Prostate gland (tissue), 2 donors: ENCODE data around the gene TWF1. TPM values are rescaled to one million over a fixed set of nuclear protein-coding genes. Genes with fewer than 3 reads are reported as not detected.

ENCODE experiments used
- DNase-seq: peaks from one replicate; pipeline ENCODE4 v3.0.0-alpha.2; 2019; ENCODE audit warnings: low spot score
- H3K27ac ChIP-seq, 2 donors: fragments of 200-600 bp; sonication (generic); 2 replicates each; pipeline ENCODE4 v1.5.1; 2017 to 2019
- H3K27me3 ChIP-seq: fragments of 200-600 bp; sonication (generic); replicated peaks from 2 replicates; pipeline ENCODE4 v1.5.1; 2019; ENCODE audit not compliant: insufficient read depth
- H3K36me3 ChIP-seq, 2 donors: fragments of 200-600 bp; sonication (generic); 1 replicate in 1 of 2; 2 replicates in 1 of 2; pipeline versions ENCODE4 v1.5.1 to v1.8.1; 2017 to 2019
- H3K4me1 ChIP-seq: fragments of 200-600 bp; sonication (generic); replicated peaks from 2 replicates; pipeline ENCODE4 v1.5.1; 2019
- H3K4me3 ChIP-seq, 2 donors: fragments of 200-600 bp; sonication (generic); 2 replicates each; pipeline ENCODE4 v1.5.1; 2017 to 2019
- H3K9me3 ChIP-seq: fragments of 200-600 bp; sonication (generic); 2 replicates; pipeline ENCODE4 v1.5.1; 2017
- POLR2A ChIP-seq: fragments of 450-650 bp; IDR thresholded peaks from one replicate; pipeline ENCODE4 v1.6.1; 2016; ENCODE audit warnings: antibody characterized with exemption, mild to moderate bottlenecking
- POLR2AphosphoS5 ChIP-seq: sonication (generic); formaldehyde crosslinking; IDR thresholded peaks from one replicate; pipeline ENCODE4 v1.6.1; 2017; ENCODE audit warnings: antibody characterized with exemption
- WGBS: methylation state at CpG from one replicate; pipeline ENCODE4 v1.1.5; 2018; 5-methylcytosine and 5-hydroxymethylcytosine counted together
- intact Hi-C: fragments of 100-400 bp; cut with DNase I; formaldehyde crosslinking; loops from one replicate; pipeline ENCODE4 v1.14.2; 2022
- total RNA-seq, 2 donors: library from RNA; depleted of rRNA; stranded (reverse); fragments of >200 nt; gene quantifications; one replicate each; pipeline ENCODE4 v1.1.0, GENCODE V29; 2016
- TF ChIP-seq, protein P1 (sequence below), 4 experiments: fragments of 200-600 bp in 2 of 4; fragments of 450-650 bp in 2 of 4; sonication (generic) in 2 of 4; IDR thresholded peaks; 1 replicate in 3 of 4; 2 replicates in 1 of 4; pipeline ENCODE4 v1.5.1; 2016 to 2019; ENCODE audit warnings: antibody characterized with exemption in 4 of 4, mild to moderate bottlenecking in 2 of 4, moderate library complexity in 2 of 4

TWF1 gene
- total RNA-seq, 2 donors from 2014 or later, result 64.5 to 114 TPM

DNA sequence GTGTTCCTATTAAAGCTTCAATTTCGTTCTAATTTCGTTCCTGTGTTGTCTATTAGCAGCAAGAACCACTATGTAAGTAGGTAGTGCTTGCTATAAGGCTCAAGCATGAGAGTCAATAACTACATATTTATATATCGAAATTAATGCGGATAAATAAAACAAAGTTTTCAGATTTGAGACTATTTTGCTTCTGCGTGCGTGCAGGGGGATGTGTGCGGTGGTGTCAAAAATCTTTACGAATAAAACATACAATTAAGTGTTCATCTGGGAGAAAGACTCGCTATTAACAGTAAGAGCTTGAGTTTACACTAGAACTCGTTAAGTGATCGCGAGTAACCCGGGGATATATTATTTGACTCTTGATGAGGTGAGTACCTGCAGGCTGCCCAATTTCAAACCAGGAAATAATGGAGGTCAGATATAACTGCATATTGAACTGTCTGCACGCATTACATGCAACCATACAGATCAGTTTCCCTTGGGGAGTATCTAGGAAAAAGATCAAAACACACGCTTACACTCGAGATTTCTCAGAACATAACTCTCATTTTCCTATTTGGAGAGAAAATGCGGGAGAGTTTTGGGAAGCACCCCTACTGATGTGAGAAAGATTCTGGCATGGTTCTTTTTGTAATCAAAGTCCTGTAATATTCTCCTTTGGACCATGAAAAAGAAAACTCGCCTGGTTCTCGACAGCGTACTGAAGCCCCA lies 813 bp downstream of the TWF1 start:
- Histone ChIP-seq H3K9me3 (no peaks in the 10 kb centered on the region), H3K27ac (peak overlapping the region; percentile 93 to 96), H3K4me1 (no peaks in the 10 kb centered on the region), H3K36me3 (no peaks in the 10 kb centered on the region), H3K27me3 (no peaks in the 10 kb centered on the region), H3K4me3 (peak overlapping the region; percentile 84 to 88)
- 3% methylated on average over 20 of the region's 20 CpGs for WGBS
- TF ChIP-seq POLR2AphosphoS5, result no peak
- no peak for TF ChIP-seq POLR2A
- TF ChIP-seq, protein P1, sequence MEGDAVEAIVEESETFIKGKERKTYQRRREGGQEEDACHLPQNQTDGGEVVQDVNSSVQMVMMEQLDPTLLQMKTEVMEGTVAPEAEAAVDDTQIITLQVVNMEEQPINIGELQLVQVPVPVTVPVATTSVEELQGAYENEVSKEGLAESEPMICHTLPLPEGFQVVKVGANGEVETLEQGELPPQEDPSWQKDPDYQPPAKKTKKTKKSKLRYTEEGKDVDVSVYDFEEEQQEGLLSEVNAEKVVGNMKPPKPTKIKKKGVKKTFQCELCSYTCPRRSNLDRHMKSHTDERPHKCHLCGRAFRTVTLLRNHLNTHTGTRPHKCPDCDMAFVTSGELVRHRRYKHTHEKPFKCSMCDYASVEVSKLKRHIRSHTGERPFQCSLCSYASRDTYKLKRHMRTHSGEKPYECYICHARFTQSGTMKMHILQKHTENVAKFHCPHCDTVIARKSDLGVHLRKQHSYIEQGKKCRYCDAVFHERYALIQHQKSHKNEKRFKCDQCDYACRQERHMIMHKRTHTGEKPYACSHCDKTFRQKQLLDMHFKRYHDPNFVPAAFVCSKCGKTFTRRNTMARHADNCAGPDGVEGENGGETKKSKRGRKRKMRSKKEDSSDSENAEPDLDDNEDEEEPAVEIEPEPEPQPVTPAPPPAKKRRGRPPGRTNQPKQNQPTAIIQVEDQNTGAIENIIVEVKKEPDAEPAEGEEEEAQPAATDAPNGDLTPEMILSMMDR (IDR thresholded peaks at IDR 0.05), result no peak
- intact Hi-C loops, result loop anchor here (5.0 kb wide), 2 partner anchors 48 to 77 kb away; partner anchors contain the start of genes IRAK4 and PUS7L
- peak; percentile 8 for DNase-seq

DNA sequence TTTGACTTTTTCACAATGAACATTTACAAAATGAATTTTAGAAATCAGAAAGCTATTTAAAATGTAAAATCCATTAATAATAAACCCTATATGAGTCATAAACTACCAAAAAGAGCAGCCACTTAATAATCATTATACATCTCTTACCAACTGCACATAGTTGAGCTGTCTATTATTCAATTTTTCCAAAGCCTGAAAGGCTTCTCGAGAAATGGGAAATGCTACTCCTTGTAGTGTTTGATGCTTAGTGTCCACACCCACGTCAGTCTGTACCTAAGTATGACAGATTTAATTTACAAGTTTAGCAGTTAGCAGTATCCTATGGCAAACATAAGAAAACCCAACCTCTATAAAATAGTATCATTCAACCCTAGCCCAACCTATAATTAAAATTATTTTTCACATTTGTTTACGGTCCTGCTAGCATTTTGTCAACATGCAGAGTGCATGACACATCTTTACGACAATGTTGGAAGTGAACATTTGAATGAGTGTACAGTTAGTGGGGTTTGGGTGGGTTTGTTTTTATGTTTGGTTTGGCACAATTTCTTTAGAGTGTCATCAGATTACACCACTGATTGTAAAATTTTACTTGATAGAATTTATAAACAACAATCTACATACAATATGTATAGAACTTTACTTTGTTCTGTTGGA lies 8.4 kb downstream of the TWF1 start:
- DNase-seq, result no peak
- Histone ChIP-seq H3K27me3 (no peaks in the 10 kb centered on the region), H3K27ac (no peak overlapping the region), H3K4me1 (no peaks in the 10 kb centered on the region), H3K36me3 (no peaks in the 10 kb centered on the region), H3K4me3 (no peak overlapping the region), H3K9me3 (no peaks in the 10 kb centered on the region)
- no peak for TF ChIP-seq POLR2AphosphoS5
- TF ChIP-seq, protein P1 (IDR thresholded peaks at IDR 0.05), result no peak
- TF ChIP-seq POLR2A, result no peak
- 66% methylated on average over 4 of the region's 4 CpGs for WGBS
- intact Hi-C loops, result no loop called here

DNA sequence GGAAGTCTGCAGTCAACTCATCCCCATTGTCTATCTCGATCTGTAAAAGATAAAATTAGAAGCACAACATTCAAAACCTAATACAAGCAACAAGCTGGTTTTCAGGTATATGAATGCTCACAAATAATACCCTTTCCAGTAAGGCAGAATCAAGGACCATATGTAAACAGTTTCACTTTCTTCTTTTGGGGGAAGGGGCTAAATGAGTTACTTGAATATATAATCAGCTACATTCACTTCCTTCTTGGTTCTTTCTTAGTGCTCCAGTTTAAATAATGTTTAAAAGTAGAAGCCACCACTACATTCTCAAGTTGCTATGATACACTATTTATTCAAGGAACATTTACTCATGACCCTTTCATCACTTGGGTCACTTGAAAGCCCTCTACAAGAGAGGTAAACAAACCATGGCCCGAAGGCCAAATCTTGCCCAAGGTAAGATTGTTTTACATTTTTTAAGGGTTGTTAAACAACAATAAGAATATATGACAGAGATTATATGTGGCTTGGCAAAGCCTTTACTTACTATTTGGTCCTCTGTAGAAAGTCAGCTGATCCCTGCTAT lies 10.3 kb downstream of the TWF1 start:
- DNase-seq, result no peak
- no peaks in the 10 kb centered on the region for H3K36me3 ChIP-seq
- no peaks in the 10 kb centered on the region for H3K27me3 ChIP-seq
- H3K9me3 ChIP-seq, result no peaks in the 10 kb centered on the region
- H3K4me3 ChIP-seq, result no peak overlapping the region
- no peaks in the 10 kb centered on the region for H3K4me1 ChIP-seq
- H3K27ac ChIP-seq, result no peak overlapping the region
- intact Hi-C loops, result no loop called here
- 56% methylated on average over 2 of the region's 2 CpGs for WGBS
- TF ChIP-seq POLR2AphosphoS5, result no peak
- TF ChIP-seq, protein P1 (IDR thresholded peaks at IDR 0.05), result no peak

DNA sequence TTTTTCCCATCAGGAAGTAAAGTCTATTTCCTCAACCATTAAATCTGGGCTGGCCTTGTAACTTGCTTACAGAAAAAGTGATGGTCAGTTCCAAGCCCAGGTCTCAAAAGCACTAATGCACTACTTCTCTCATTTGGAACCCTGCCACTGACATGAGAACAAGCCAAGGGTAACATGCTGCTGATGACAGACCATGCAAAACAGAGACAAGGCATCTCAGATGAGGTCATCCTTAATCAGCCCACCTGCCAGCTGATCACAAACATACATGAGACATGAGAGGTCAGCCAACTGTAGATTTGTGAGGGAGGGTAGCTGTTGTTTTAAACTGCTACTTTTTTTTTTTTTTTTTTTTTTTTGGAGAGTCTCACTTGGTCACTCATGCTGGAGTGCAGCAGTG lies 16.2 kb downstream of the TWF1 start:
- H3K4me3 ChIP-seq, result no peak overlapping the region
- TF ChIP-seq POLR2A, result no peak
- no peak for TF ChIP-seq POLR2AphosphoS5
- TF ChIP-seq, protein P1 (IDR thresholded peaks at IDR 0.05), result no peak
- no peak overlapping the region for H3K27ac ChIP-seq
- no peaks in the 10 kb centered on the region for H3K27me3 ChIP-seq
- intact Hi-C loops, result no loop called here
- no peaks in the 10 kb centered on the region for H3K4me1 ChIP-seq
- no peak for DNase-seq
- H3K36me3 ChIP-seq, result no peaks in the 10 kb centered on the region
- H3K9me3 ChIP-seq, result no peaks in the 10 kb centered on the region
